GM12874 (cell line): ENCODE measurements around the gene ZIC5.

Experiments used
- CTCF ChIP-seq: IDR thresholded peaks from 2 replicates; pipeline ENCODE4 v1.5.1; 2011; ENCODE audit warnings: low read depth, mild to moderate bottlenecking, control low read depth, low read length, moderate library complexity; ENCODE audit not compliant: insufficient read depth

Gene ZIC5

GRCh38 chr13:99923877-99924582 lies 47.5 kb downstream of the ZIC5 start:
- no peak for TF ChIP-seq CTCF

GRCh38 chr13:99922631-99923404 lies 48.7 kb downstream of the ZIC5 start:
- TF ChIP-seq CTCF, result no peak

- no peak for TF ChIP-seq CTCF
Measured at GRCh38 chr13:99919132-99919531, 52.4 kb downstream of the ZIC5 start.

- TF ChIP-seq CTCF, result peak; percentile 76
Measured at GRCh38 chr13:99916366-99917103, 55.0 kb downstream of the ZIC5 start.

- no peak for TF ChIP-seq CTCF
Measured at GRCh38 chr13:99913167-99913566, 58.4 kb downstream of the ZIC5 start.
